HG03066 (cell line): Measurements from ENCODE around the gene ERGIC1.
A peak's percentile ranks its signal among the peaks of the same experiment; 100 is the strongest.
"Not testable (repeated sequence)": the region's sequence is repeated elsewhere in the genome, so short reads cannot be mapped to it uniquely, and the experiment has no call there.

Source experiments
- ATAC-seq: cut with Tn5 transposase; IDR thresholded peaks from one replicate; pipeline ENCODE4 v1.9.1; 2021; ENCODE audit warnings: low read depth; ENCODE audit not compliant: unreplicated experiment

ERGIC1 gene

GRCh38 chr5:172875505-172876279 lies 41.6 kb downstream of the ERGIC1 start:
- ATAC-seq: no peak

GRCh38 chr5:172876578-172876977 lies 42.5 kb downstream of the ERGIC1 start:
- no peak for ATAC-seq

- ATAC-seq: no peak
Measured at GRCh38 chr5:172877466-172878260, 43.6 kb downstream of the ERGIC1 start.

GRCh38 chr5:172878585-172878932 lies 44.5 kb downstream of the ERGIC1 start:
- ATAC-seq: no peak

GRCh38 chr5:172878933-172879752 lies 45.1 kb downstream of the ERGIC1 start:
- no peak for ATAC-seq

- peak; percentile 87 for ATAC-seq
Measured at GRCh38 chr5:172881691-172882370, 47.8 kb downstream of the ERGIC1 start.

- ATAC-seq: no peak
Measured at GRCh38 chr5:172883066-172883465, 49.0 kb downstream of the ERGIC1 start.

GRCh38 chr5:172885597-172886340 lies 51.7 kb downstream of the ERGIC1 start:
- no peak for ATAC-seq

GRCh38 chr5:172886476-172886875 lies 52.4 kb downstream of the ERGIC1 start:
- no peak for ATAC-seq

GRCh38 chr5:172886974-172887501 lies 53.0 kb downstream of the ERGIC1 start:
- ATAC-seq: no peak

- ATAC-seq: no peak
Measured at GRCh38 chr5:172887692-172888091, 53.6 kb downstream of the ERGIC1 start.

- no peak for ATAC-seq
Measured at GRCh38 chr5:172890659-172891058, 56.6 kb downstream of the ERGIC1 start.

GRCh38 chr5:172891716-172892421 lies 57.8 kb downstream of the ERGIC1 start:
- ATAC-seq: no peak

- no peak for ATAC-seq
Measured at GRCh38 chr5:172892713-172893112, 58.7 kb downstream of the ERGIC1 start.

- ATAC-seq: no peak
Measured at GRCh38 chr5:172894767-172895388, 60.8 kb downstream of the ERGIC1 start.

GRCh38 chr5:172895549-172895948 lies 61.5 kb downstream of the ERGIC1 start:
- ATAC-seq: no peak

- ATAC-seq: no peak
Measured at GRCh38 chr5:172896465-172896864, 62.4 kb downstream of the ERGIC1 start.

GRCh38 chr5:172897067-172897466 lies 63.0 kb downstream of the ERGIC1 start:
- ATAC-seq: not testable (repeated sequence)
